Measurements from ENCODE around the gene C9orf152.

C9orf152 gene

GRCh38 chr9:110220809-110221208, 12.8 kb upstream of the C9orf152 start:
- TF ChIP-seq CTCF (conservative IDR thresholded peaks at IDR 0.05; ENCODE audit: low read length) (no peak), EZH2phosphoT487 (IDR thresholded peaks at IDR 0.05; ENCODE audit: borderline replicate concordance) (no peak)
- no peak overlapping the region for H3K9ac ChIP-seq (ENCODE audit: low read depth, low read length, poor library complexity, severe bottlenecking)
- H3K36me3 ChIP-seq (ENCODE audit: insufficient read depth, low read length) = no peaks in the 10 kb centered on the region
- H3K4me2 ChIP-seq (ENCODE audit: low read depth, low read length, poor library complexity, severe bottlenecking) = no peak overlapping the region
- H4K20me1 ChIP-seq (ENCODE audit: insufficient read depth, low read length, poor library complexity, severe bottlenecking) = no peaks in the 10 kb centered on the region
- no peaks in the 10 kb centered on the region for H3F3A ChIP-seq (ENCODE audit: low read depth)
- H3K79me2 ChIP-seq (ENCODE audit: insufficient read depth, low read length) = no peaks in the 10 kb centered on the region
- H3K9me3 ChIP-seq (ENCODE audit: insufficient read depth, low read depth, low read length) = no peaks in the 10 kb centered on the region
- no peak overlapping the region for H3K4me3 ChIP-seq (ENCODE audit: low read length, poor library complexity, severe bottlenecking)
- no peaks in the 10 kb centered on the region for H3K9me2 ChIP-seq (replicated peaks; ENCODE audit: low read depth, low read length)
- no peaks in the 10 kb centered on the region for H3K27me3 ChIP-seq (ENCODE audit: insufficient read depth, low read length, poor library complexity, severe bottlenecking)
- no peak overlapping the region for H2AFZ ChIP-seq (ENCODE audit: low read length)
- no peaks in the 10 kb centered on the region for H3K4me1 ChIP-seq (ENCODE audit: insufficient read depth, low read length, poor library complexity, severe bottlenecking)

- H3K4me3 ChIP-seq (ENCODE audit: low read length, poor library complexity, severe bottlenecking) = no peak overlapping the region
- H4K20me1 ChIP-seq (ENCODE audit: insufficient read depth, low read length, poor library complexity, severe bottlenecking) = no peaks in the 10 kb centered on the region
- no peak overlapping the region for H3K4me2 ChIP-seq (ENCODE audit: low read depth, low read length, poor library complexity, severe bottlenecking)
- H3K9ac ChIP-seq (ENCODE audit: low read depth, low read length, poor library complexity, severe bottlenecking) = no peak overlapping the region
- H2AFZ ChIP-seq (ENCODE audit: low read length) = no peak overlapping the region
- peak; percentile 81 for TF ChIP-seq CTCF (conservative IDR thresholded peaks at IDR 0.05; ENCODE audit: low read length)
- TF ChIP-seq EZH2phosphoT487 (IDR thresholded peaks at IDR 0.05; ENCODE audit: borderline replicate concordance) = no peak
- no peaks in the 10 kb centered on the region for H3K9me3 ChIP-seq (ENCODE audit: insufficient read depth, low read depth, low read length)
- H3K36me3 ChIP-seq (ENCODE audit: insufficient read depth, low read length) = no peaks in the 10 kb centered on the region
- no peaks in the 10 kb centered on the region for H3K27me3 ChIP-seq (ENCODE audit: insufficient read depth, low read length, poor library complexity, severe bottlenecking)
- no peaks in the 10 kb centered on the region for H3K79me2 ChIP-seq (ENCODE audit: insufficient read depth, low read length)
- H3K4me1 ChIP-seq (ENCODE audit: insufficient read depth, low read length, poor library complexity, severe bottlenecking) = peaks cover 14% of the 10 kb centered on the region
- no peaks in the 10 kb centered on the region for H3K9me2 ChIP-seq (replicated peaks; ENCODE audit: low read depth, low read length)
- H3F3A ChIP-seq (ENCODE audit: low read depth) = no peaks in the 10 kb centered on the region
Observed at GRCh38 chr9:110217656-110218099, 9.7 kb upstream of the C9orf152 start.

- no peaks in the 10 kb centered on the region for H3K27me3 ChIP-seq (ENCODE audit: insufficient read depth, low read length, poor library complexity, severe bottlenecking)
- H3K9ac ChIP-seq (ENCODE audit: low read depth, low read length, poor library complexity, severe bottlenecking) = no peak overlapping the region
- H3F3A ChIP-seq (ENCODE audit: low read depth) = no peaks in the 10 kb centered on the region
- H3K4me3 ChIP-seq (ENCODE audit: low read length, poor library complexity, severe bottlenecking) = no peak overlapping the region
- H4K20me1 ChIP-seq (ENCODE audit: insufficient read depth, low read length, poor library complexity, severe bottlenecking) = no peaks in the 10 kb centered on the region
- H3K4me2 ChIP-seq (ENCODE audit: low read depth, low read length, poor library complexity, severe bottlenecking) = peak overlapping the region; percentile 43
- no peaks in the 10 kb centered on the region for H3K36me3 ChIP-seq (ENCODE audit: insufficient read depth, low read length)
- TF ChIP-seq EZH2phosphoT487 (IDR thresholded peaks at IDR 0.05; ENCODE audit: borderline replicate concordance) (no peak), CTCF (conservative IDR thresholded peaks at IDR 0.05; ENCODE audit: low read length) (no peak)
- H3K9me2 ChIP-seq (replicated peaks; ENCODE audit: low read depth, low read length) = no peaks in the 10 kb centered on the region
- no peaks in the 10 kb centered on the region for H3K79me2 ChIP-seq (ENCODE audit: insufficient read depth, low read length)
- no peak overlapping the region for H2AFZ ChIP-seq (ENCODE audit: low read length)
- peaks cover 14% of the 10 kb centered on the region for H3K4me1 ChIP-seq (ENCODE audit: insufficient read depth, low read length, poor library complexity, severe bottlenecking)
- H3K9me3 ChIP-seq (ENCODE audit: insufficient read depth, low read depth, low read length) = no peaks in the 10 kb centered on the region
Observed at GRCh38 chr9:110214586-110215355, 6.8 kb upstream of the C9orf152 start.

All from Loucy (cell line).